NCI-H345 treated with DMSO at 0.1 percent for 48 hours (cell line): ENCODE measurements around the gene PCBP3.

Source experiments
- DNase-seq: peaks from one replicate; lab custom pipeline; 2025; ENCODE audit not compliant: unreplicated experiment; lab: John Stamatoyannopoulos, UW

The PCBP3 gene

GRCh38 chr21:45778686-45779085 is 135.2 kb downstream of the PCBP3 start:
- DNase-seq, result no peak

GRCh38 chr21:45779226-45779625 is 135.7 kb downstream of the PCBP3 start:
- DNase-seq, result no peak

- no peak for DNase-seq
Measured at GRCh38 chr21:45780647-45781046, 137.1 kb downstream of the PCBP3 start.

- DNase-seq, result no peak
Measured at GRCh38 chr21:45781741-45782140, 138.2 kb downstream of the PCBP3 start.

GRCh38 chr21:45786660-45787059 is 143.1 kb downstream of the PCBP3 start:
- no peak for DNase-seq

GRCh38 chr21:45787371-45787770 is 143.8 kb downstream of the PCBP3 start:
- no peak for DNase-seq

- DNase-seq, result no peak
Measured at GRCh38 chr21:45788198-45788597, 144.7 kb downstream of the PCBP3 start.

- DNase-seq, result no peak
Measured at GRCh38 chr21:45788637-45789506, 145.3 kb downstream of the PCBP3 start.

GRCh38 chr21:45790427-45790826 is 146.9 kb downstream of the PCBP3 start:
- no peak for DNase-seq

- DNase-seq, result no peak
Measured at GRCh38 chr21:45791562-45792418, 148.3 kb downstream of the PCBP3 start.

- no peak for DNase-seq
Measured at GRCh38 chr21:45792682-45793383, 149.3 kb downstream of the PCBP3 start.

GRCh38 chr21:45794027-45794426 is 150.5 kb downstream of the PCBP3 start:
- DNase-seq, result no peak

GRCh38 chr21:45796003-45796402 is 152.5 kb downstream of the PCBP3 start:
- DNase-seq, result no peak

- DNase-seq, result no peak
Measured at GRCh38 chr21:45797338-45797737, 153.8 kb downstream of the PCBP3 start.

- DNase-seq, result no peak
Measured at GRCh38 chr21:45799765-45800338, 156.3 kb downstream of the PCBP3 start.

GRCh38 chr21:45800339-45801080 is 157.0 kb downstream of the PCBP3 start:
- DNase-seq, result no peak

- DNase-seq, result no peak
Measured at GRCh38 chr21:45801129-45801964, 157.8 kb downstream of the PCBP3 start.

GRCh38 chr21:45801989-45802388 is 158.5 kb downstream of the PCBP3 start:
- DNase-seq, result no peak

- DNase-seq, result no peak
Measured at GRCh38 chr21:45802425-45802824, 158.9 kb downstream of the PCBP3 start.
